H1 (cell line): ENCODE measurements around the gene CD37. TPM values are rescaled to one million over a fixed set of nuclear protein-coding genes. Genes with fewer than 3 reads are reported as not detected.
A peak's percentile ranks its signal among the peaks of the same experiment; 100 is the strongest.

ENCODE experiments used
- ATF3 ChIP-seq: IDR thresholded peaks from 2 replicates; pipeline ENCODE4 v1.6.1; 2011; ENCODE audit warnings: low read depth, mild to moderate bottlenecking, low read length; ENCODE audit not compliant: insufficient read depth
- CHD2 ChIP-seq: IDR thresholded peaks from 2 replicates; pipeline ENCODE4 v1.6.1; 2012; ENCODE audit warnings: low read length, improper control_type of control experiment
- CREB1 ChIP-seq: IDR thresholded peaks from 2 replicates; pipeline ENCODE4 v1.6.1; 2012; ENCODE audit warnings: inconsistent platforms
- CTBP2 ChIP-seq: IDR thresholded peaks from 2 replicates; pipeline ENCODE4 v1.7.0; 2011; ENCODE audit warnings: borderline replicate concordance, mild to moderate bottlenecking, moderate library complexity, mixed read lengths, low read length; ENCODE audit not compliant: insufficient read depth, insufficient read length
- FOSL1 ChIP-seq: IDR thresholded peaks from 2 replicates; pipeline ENCODE4 v1.6.1; 2011; ENCODE audit warnings: mild to moderate bottlenecking, low read depth, low read length, moderate library complexity; ENCODE audit not compliant: insufficient read depth
- GTF2F1 ChIP-seq: IDR thresholded peaks from 2 replicates; pipeline ENCODE4 v1.6.1; 2012; ENCODE audit warnings: low read depth, low read length, improper control_type of control experiment, borderline replicate concordance
- RBBP5 ChIP-seq: IDR thresholded peaks from 2 replicates; pipeline ENCODE4 v1.7.1; 2012; ENCODE audit warnings: low read depth, mild to moderate bottlenecking, inconsistent platforms, low read length, moderate library complexity, borderline replicate concordance
- RNF2 ChIP-seq: fragments of 200-900, 300-1000 bp; sonication (generic); IDR thresholded peaks from 2 replicates; pipeline ENCODE4 v1.7.1; 2016; ENCODE audit warnings: borderline replicate concordance, low read depth, mild to moderate bottlenecking, antibody characterized with exemption, low read length; ENCODE audit not compliant: poor library complexity, severe bottlenecking; ENCODE audit errors: missing control alignments
- SUZ12 ChIP-seq: fragments of 200-600 bp; sonication (generic); IDR thresholded peaks from 2 replicates; pipeline ENCODE4 v1.6.1; 2012; ENCODE audit warnings: mild to moderate bottlenecking, inconsistent platforms, low read length, moderate library complexity, mixed read lengths
- TAF1 ChIP-seq: IDR thresholded peaks from 2 replicates; pipeline ENCODE4 v1.6.1; 2011; ENCODE audit warnings: mild to moderate bottlenecking, low read depth, low read length
- polyA plus RNA-seq, 7 experiments: library from polyadenylated mRNA; depleted of rRNA in 3 of 7; stranded (reverse) in 5 of 7; unstranded in 2 of 7; fragments of >200 nt in 5 of 7; fragments of 200-250 nt in 2 of 7; gene quantifications; 1 replicate in 5 of 7; 2 replicates in 1 of 7; 4 replicates in 1 of 7; pipeline versions ENCODE4 v1.2.1 to v1.2.3, GENCODE V29; 2011 to 2013; ENCODE audit warnings: missing spikeins in 2 of 7, mixed read lengths in 2 of 7
- total RNA-seq: library from RNA; stranded (reverse); fragmentation: NEBNext Ultra II Directional; extraction: Animal tissue kit (Norgen Biotek cat#: 25700); gene quantifications from 2 replicates; pipeline ENCODE4 v1.2.1, GENCODE V29; 2021

Gene CD37
- total and polyA plus RNA-seq, 2 of the 8 experiments (the other 6 are each of a cell fraction or from before 2014, with no cell fraction given) = not detected

DNA sequence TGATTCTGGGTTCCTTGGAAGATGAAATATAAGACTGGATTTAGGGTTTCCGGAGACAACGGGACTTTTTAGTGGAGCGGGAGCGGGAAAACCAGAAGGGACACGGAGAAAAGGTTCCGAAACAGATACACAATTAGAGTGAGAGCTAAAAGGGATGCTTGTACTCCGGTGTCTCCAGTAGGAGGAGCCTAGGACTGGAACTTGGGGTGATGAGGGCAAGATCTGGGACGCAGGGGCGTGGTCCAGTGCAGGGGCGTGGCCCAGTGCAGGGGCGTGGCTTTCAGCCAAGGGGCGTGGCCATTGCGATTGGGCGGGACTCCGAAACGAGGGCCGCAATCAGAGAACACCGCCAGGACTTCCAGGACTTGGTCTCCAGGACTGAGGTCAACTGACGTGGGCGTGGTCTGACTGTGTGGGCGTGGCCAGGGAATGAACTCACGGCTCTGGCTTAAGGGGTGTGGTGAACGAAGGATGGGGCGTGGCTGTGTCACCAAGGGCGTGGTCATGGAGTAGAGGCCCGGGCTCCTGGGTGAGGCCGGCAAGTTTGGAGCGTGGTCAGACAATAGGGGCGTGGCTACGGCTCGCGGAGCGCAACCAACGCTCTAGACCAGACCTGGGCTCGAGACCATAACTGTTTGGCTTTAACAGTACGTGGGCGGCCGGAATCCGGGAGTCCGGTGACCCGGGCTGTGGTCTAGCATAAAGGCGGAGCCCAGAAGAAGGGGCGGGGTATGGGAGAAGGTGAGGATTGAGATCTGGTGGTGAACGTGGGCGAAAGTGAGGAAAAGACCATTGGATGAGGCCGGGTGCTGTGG lies 28.3 kb downstream of the CD37 start, which contains the start of gene DKKL1 (continued):
- TF ChIP-seq CREB1 (peak; percentile 74), GTF2F1 (no peak), ATF3 (no peak), CHD2 (no peak), RNF2 (no peak), RBBP5 (0 out of 2 replicates have a peak, but pooled peaks have one; percentile 38), SUZ12 (no peak), FOSL1 (no peak), TAF1 (peak; percentile 54; the same call in 1 of the 2 replicates), CTBP2 (no peak)
